HepG2 (cell line): Measurements from ENCODE around the gene TFCP2L1. TPM values are rescaled to one million over a fixed set of nuclear protein-coding genes. Genes with fewer than 3 reads are reported as not detected.

Source experiments
- ATAC-seq: fragments of 200-7000 bp; cut with Tn5 transposase; 3 replicates; pipeline ENCODE4 v1.9.1; 2020; ENCODE audit warnings: mild to moderate bottlenecking, moderate library complexity
- BruUV-seq: library from RNA; stranded (reverse); fragments of 400-500 nt; replicated peaks from 2 replicates; lab custom pipeline; 2021; lab: Mats Ljungman, UMichigan
- CTCF ChIA-PET: fragments of 300-600 bp; formaldehyde crosslinking; extraction: SDS; loops from one replicate; lab custom pipeline; 2021; ENCODE audit warnings: low total read pairs, inconsistent platforms, low intra/inter-chr PET ratio; lab: Yijun Ruan, JAX
- POLR2A ChIA-PET: fragments of 350-600 bp; sonication (Branson Sonifier 250); formaldehyde crosslinking; loops from one replicate; lab custom pipeline; 2020; ENCODE audit warnings: antibody characterized with exemption, inconsistent platforms; lab: Yijun Ruan, JAX
- DNase-seq: peaks from one replicate; pipeline ENCODE4 v3.0.0-alpha.2; 2015; ENCODE audit warnings: low spot score
- FAIRE-seq: peaks from 3 replicates; lab custom pipeline; 2011; peaks lifted over from hg19 to GRCh38; lab: Jason Lieb, UNC
- H2AFZ ChIP-seq: one replicate; pipeline ENCODE4 v1.6.1; 2011; ENCODE audit warnings: low read length, inconsistent platforms
- H3K27ac ChIP-seq: fragments of 300-600 bp; 3 replicates; pipeline ENCODE4 v1.8.0; 2011; ENCODE audit warnings: mixed run types, mild to moderate bottlenecking, mixed read lengths, low read length, inconsistent platforms; ENCODE audit not compliant: insufficient read depth; ENCODE audit errors: extremely low read length
- H3K27me3 ChIP-seq, 2 experiments: fragments of 200-600 bp in 1 of 2; 2 replicates in 1 of 2; 3 replicates in 1 of 2; pipeline versions ENCODE4 v1.6.0 to v1.8.0; 2011; ENCODE audit warnings: low read length in 2 of 2, mild to moderate bottlenecking in 2 of 2, moderate library complexity in 2 of 2, inconsistent platforms in 1 of 2; ENCODE audit not compliant: insufficient read depth in 2 of 2, control insufficient read depth in 1 of 2
- H3K36me3 ChIP-seq, 2 experiments: fragments of 200-600 bp in 1 of 2; replicated peaks in 1 of 2; 2 replicates in 1 of 2; 3 replicates in 1 of 2; pipeline versions ENCODE4 v1.5.1 to v1.8.0; 2011; ENCODE audit warnings: low read length in 2 of 2, inconsistent platforms in 1 of 2; ENCODE audit not compliant: insufficient read depth in 2 of 2, control insufficient read depth in 1 of 2
- H3K4me1 ChIP-seq: 2 replicates; pipeline ENCODE4 v1.5.1; 2012; ENCODE audit warnings: low read length, inconsistent platforms; ENCODE audit not compliant: insufficient read depth
- H3K4me2 ChIP-seq: 2 replicates; pipeline ENCODE4 v1.6.0; 2011; ENCODE audit warnings: low read depth, low read length, inconsistent platforms
- H3K4me3 ChIP-seq, 3 experiments: fragments of 200-600 bp in 1 of 3; sonication (generic), shearing (Covaris generic) in 1 of 3; replicated peaks in 1 of 3; 2 replicates each; pipeline ENCODE4 v1.5.1; 2011 to 2016; ENCODE audit warnings: low read length in 3 of 3, inconsistent platforms in 2 of 3, low read depth in 2 of 3, mild to moderate bottlenecking in 2 of 3, control low read depth in 1 of 3, mixed read lengths in 1 of 3; ENCODE audit not compliant: insufficient read depth in 1 of 3
- H3K79me2 ChIP-seq: one replicate; pipeline ENCODE4 v1.6.1; 2011; ENCODE audit warnings: low read length, inconsistent platforms; ENCODE audit not compliant: insufficient read depth
- H3K9ac ChIP-seq: 2 replicates; pipeline ENCODE4 v1.6.0; 2011; ENCODE audit warnings: mild to moderate bottlenecking, low read depth, low read length, inconsistent platforms; ENCODE audit not compliant: insufficient read depth
- H3K9me3 ChIP-seq: 2 replicates; pipeline ENCODE4 v1.5.1; 2012; ENCODE audit warnings: mild to moderate bottlenecking, low read length
- H4K20me1 ChIP-seq: 2 replicates; pipeline ENCODE4 v1.6.0; 2011; ENCODE audit warnings: inconsistent platforms, mild to moderate bottlenecking, low read length, moderate library complexity; ENCODE audit not compliant: insufficient read depth
- DMAP1 ChIP-seq: IDR thresholded peaks from 2 replicates; pipeline ENCODE4 v1.6.1; 2016
- JUNB ChIP-seq: sonication (generic); formaldehyde crosslinking; IDR thresholded peaks from 2 replicates; pipeline ENCODE4 v1.8.0; 2022; ENCODE audit warnings: missing genetic modification reagents, mild to moderate bottlenecking, borderline replicate concordance
- RFXAP ChIP-seq: sonication (generic); formaldehyde crosslinking; IDR thresholded peaks from 2 replicates; pipeline ENCODE4 v1.4.0; 2020; ENCODE audit warnings: missing genetic modification reagents, borderline replicate concordance
- ZFP1 ChIP-seq: IDR thresholded peaks from 2 replicates; pipeline ENCODE4 v1.6.1; 2016
- ZNF781 ChIP-seq: sonication (generic); formaldehyde crosslinking; IDR thresholded peaks from 2 replicates; pipeline ENCODE4 v1.5.1; 2020; ENCODE audit warnings: borderline replicate concordance, mild to moderate bottlenecking, missing genetic modification reagents; ENCODE audit errors: not compliant biosample characterization
- WGBS: methylation state at CpG from one replicate; pipeline ENCODE4 v1.1.6; 2017; ENCODE audit warnings: low lambda C conversion rate; 5-methylcytosine and 5-hydroxymethylcytosine counted together
- in situ Hi-C: cut with HindIII; loops from 2 replicates; pipeline ENCODE4 v1.10.0; 2017; ENCODE audit warnings: low pct_unique_long_range_greater_than_20kb; ENCODE audit not compliant: extremely low pct_ligation_motif_present
- intact Hi-C: fragments of 100-400 bp; cut with micrococcal nuclease; formaldehyde crosslinking; loops from one replicate; pipeline ENCODE4 v1.10.0; 2022; ENCODE audit not compliant: unreplicated experiment
- polyA plus RNA-seq, 8 experiments: library from polyadenylated mRNA; depleted of rRNA in 3 of 8; stranded (reverse) in 7 of 8; unstranded in 1 of 8; fragments of >200 nt; fragmentation: Illumina TruSeq in 4 of 8; extraction: Trizol in 4 of 8; gene quantifications; 2 replicates each; pipeline versions ENCODE4 v1.2.1 to v1.2.3, GENCODE V29; 2011 to 2016; ENCODE audit warnings: low read depth in 4 of 8, missing spikeins in 1 of 8, mixed read lengths in 1 of 8; ENCODE audit not compliant: insufficient read depth in 1 of 8
- total RNA-seq, 5 experiments: library from RNA; depleted of rRNA; stranded (reverse); fragments of >200 nt; fragmentation: Illumina TruSeq; extraction: Trizol; gene quantifications; 2 replicates each; pipeline ENCODE4 v1.2.3, GENCODE V29; 2016; ENCODE audit warnings: low read depth in 1 of 5
- TF ChIP-seq, protein P1 (sequence below): sonication (generic); formaldehyde crosslinking; IDR thresholded peaks from 2 replicates; pipeline ENCODE4 v1.5.0; 2020; ENCODE audit warnings: missing genetic modification reagents, mild to moderate bottlenecking, borderline replicate concordance
- TF ChIP-seq, protein P2 (sequence below): sonication (generic); formaldehyde crosslinking; IDR thresholded peaks from 2 replicates; pipeline ENCODE4 v1.8.0; 2022; ENCODE audit warnings: mild to moderate bottlenecking, missing genetic modification reagents; ENCODE audit not compliant: insufficient replicate concordance

TFCP2L1 gene
- total and polyA plus RNA-seq, 2 of the 13 experiments (the other 11 are each of a cell fraction or from before 2014, with no cell fraction given) = under 0.01 TPM; not detected in 1

DNA sequence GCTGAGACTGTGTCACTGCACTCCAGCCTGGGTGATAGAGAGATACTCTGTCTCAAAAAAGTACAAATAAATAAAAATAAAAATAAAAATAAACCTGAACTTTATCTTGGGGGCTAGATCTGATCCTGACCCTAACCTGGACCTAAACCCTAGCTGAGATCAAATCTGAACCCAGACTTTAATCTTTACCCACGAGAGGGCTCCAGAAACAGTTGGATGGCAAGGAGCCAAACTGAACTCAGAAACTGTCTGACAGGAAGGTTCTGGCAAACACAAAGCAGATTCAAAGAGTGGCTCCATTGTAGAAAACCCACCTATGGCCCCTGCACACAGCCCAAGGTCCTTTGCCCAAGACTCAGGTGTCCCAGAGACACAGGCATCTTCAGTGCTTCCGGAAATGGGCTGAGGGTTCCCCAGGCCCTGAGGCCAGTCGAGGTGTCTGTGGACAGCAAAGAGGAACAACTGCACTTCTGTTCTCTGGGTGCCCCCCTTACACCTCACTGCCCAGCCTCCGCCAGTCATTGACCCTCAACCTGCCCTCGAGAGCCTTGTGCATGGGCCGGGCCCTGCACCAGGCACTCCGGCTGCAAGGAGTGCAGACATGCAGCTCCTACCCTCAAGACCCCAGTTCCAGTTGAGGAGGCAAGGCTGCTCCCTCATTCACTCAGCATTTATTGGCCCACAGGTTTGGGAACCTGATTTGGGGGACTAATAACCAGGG lies 95.2 kb downstream of the TFCP2L1 start:
- ATAC-seq (no peak), FAIRE-seq (no peak), DNase-seq (no peak)
- ChIA-PET POLR2A (no interaction called here), CTCF (no interaction called here)
- Histone ChIP-seq H3K4me2 (no peak overlapping the region), H3K27ac (no peak overlapping the region), H3K36me3 (no peaks in the 10 kb centered on the region), H3K9ac (no peak overlapping the region), H3K27me3 (peaks cover 9 to 32% of the 10 kb centered on the region in 2 experiments; a peak in 4 of 5 replicates), H3K79me2 (no peaks in the 10 kb centered on the region), H3K9me3 (no peaks in the 10 kb centered on the region), H4K20me1 (no peaks in the 10 kb centered on the region; the same call in 1 of the 2 replicates), H3K4me3 (no peak overlapping the region), H2AFZ (no peak overlapping the region), H3K4me1 (no peaks in the 10 kb centered on the region)
- TF ChIP-seq RFXAP (CRISPR knock-in tag) (no peak), ZNF781 (CRISPR knock-in tag) (no peak), JUNB (CRISPR knock-in tag) (no peak), ZFP1 (no peak), DMAP1 (CRISPR knock-in tag) (no peak)
- TF ChIP-seq, protein P1, sequence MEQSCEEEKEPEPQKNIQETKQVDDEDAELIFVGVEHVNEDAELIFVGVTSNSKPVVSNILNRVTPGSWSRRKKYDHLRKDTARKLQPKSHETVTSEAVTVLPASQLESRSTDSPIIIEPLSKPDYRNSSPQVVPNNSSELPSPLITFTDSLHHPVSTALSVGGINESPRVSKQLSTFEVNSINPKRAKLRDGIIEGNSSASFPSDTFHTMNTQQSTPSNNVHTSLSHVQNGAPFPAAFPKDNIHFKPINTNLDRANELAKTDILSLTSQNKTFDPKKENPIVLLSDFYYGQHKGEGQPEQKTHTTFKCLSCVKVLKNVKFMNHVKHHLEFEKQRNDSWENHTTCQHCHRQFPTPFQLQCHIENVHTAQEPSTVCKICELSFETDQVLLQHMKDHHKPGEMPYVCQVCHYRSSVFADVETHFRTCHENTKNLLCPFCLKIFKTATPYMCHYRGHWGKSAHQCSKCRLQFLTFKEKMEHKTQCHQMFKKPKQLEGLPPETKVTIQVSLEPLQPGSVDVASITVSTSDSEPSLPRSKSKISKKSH = no peak
- TF ChIP-seq, protein P2, sequence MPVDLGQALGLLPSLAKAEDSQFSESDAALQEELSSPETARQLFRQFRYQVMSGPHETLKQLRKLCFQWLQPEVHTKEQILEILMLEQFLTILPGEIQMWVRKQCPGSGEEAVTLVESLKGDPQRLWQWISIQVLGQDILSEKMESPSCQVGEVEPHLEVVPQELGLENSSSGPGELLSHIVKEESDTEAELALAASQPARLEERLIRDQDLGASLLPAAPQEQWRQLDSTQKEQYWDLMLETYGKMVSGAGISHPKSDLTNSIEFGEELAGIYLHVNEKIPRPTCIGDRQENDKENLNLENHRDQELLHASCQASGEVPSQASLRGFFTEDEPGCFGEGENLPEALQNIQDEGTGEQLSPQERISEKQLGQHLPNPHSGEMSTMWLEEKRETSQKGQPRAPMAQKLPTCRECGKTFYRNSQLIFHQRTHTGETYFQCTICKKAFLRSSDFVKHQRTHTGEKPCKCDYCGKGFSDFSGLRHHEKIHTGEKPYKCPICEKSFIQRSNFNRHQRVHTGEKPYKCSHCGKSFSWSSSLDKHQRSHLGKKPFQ (CRISPR knock-in tag) = no peak
- no TSS peak for BruUV-seq
- in situ Hi-C loops (no loop called here), intact Hi-C loops (no loop called here)
- 7% methylated on average over 3 of the region's 7 CpGs for WGBS
